A549 (cell line): ENCODE results near the gene NHLRC2. TPM values are rescaled to one million over a fixed set of nuclear protein-coding genes. Genes with fewer than 3 reads are reported as not detected.

Experiments
- ATAC-seq, 2 experiments: fragments of 200-7000 bp in 1 of 2; fragments of >200 bp in 1 of 2; cut with Nextera tagmentation in 1 of 2; cut with Tn5 transposase in 1 of 2; 3 replicates each; pipeline versions ENCODE4 v1.8.0 to v1.9.1; 2018 to 2020; ENCODE audit warnings: mild to moderate bottlenecking in 1 of 2, moderate library complexity in 1 of 2
- CTCF ChIA-PET: fragments of 300-600 bp; sonication (Branson Sonifier 250); formaldehyde crosslinking; extraction: SDS; loops from one replicate; lab custom pipeline; 2021; ENCODE audit warnings: antibody characterized with exemption, inconsistent platforms; lab: Yijun Ruan, JAX
- POLR2A ChIA-PET: fragments of 350-600 bp; formaldehyde crosslinking; extraction: SDS; loops from one replicate; lab custom pipeline; 2021; ENCODE audit warnings: antibody characterized with exemption, inconsistent platforms; lab: Yijun Ruan, JAX
- DNase-seq, 2 experiments: peaks; one replicate each; pipeline versions ENCODE4 v3.0.0 to v3.0.0-alpha.2; 2011 to 2016; ENCODE audit warnings: low read depth in 1 of 2, low spot score in 1 of 2
- FAIRE-seq: peaks from 2 replicates; lab custom pipeline; 2011; peaks lifted over from hg19 to GRCh38; lab: Jason Lieb, UNC
- H3K27ac ChIP-seq, 2 experiments: fragments of >200 bp; sonication (Bioruptor Twin); formaldehyde crosslinking; 3 replicates each; pipeline ENCODE4 v1.5.1; 2016 to 2017
- H3K4me1 ChIP-seq: fragments of >200 bp; sonication (Bioruptor Twin); formaldehyde crosslinking; 3 replicates; pipeline ENCODE4 v1.6.1; 2016
- H3K4me2 ChIP-seq: fragments of >200 bp; sonication (Bioruptor Twin); formaldehyde crosslinking; 3 replicates; pipeline ENCODE4 v1.6.1; 2016
- H3K4me3 ChIP-seq: fragments of >200 bp; sonication (Bioruptor Twin); formaldehyde crosslinking; 3 replicates; pipeline ENCODE4 v1.5.1; 2016
- H3K9me3 ChIP-seq: fragments of >200 bp; sonication (Bioruptor Twin); formaldehyde crosslinking; 3 replicates; pipeline ENCODE4 v1.6.1; 2016
- CBX8 ChIP-seq: fragments of 200-600 bp; sonication (generic); IDR thresholded peaks from 2 replicates; pipeline ENCODE4 v1.6.1; 2016
- EHF ChIP-seq: fragments of 250-450 bp; sonication (Bioruptor Pico); IDR thresholded peaks from 2 replicates; pipeline ENCODE4 v1.5.0; 2020; ENCODE audit warnings: mild to moderate bottlenecking
- ELK1 ChIP-seq: fragments of 150-350 bp; IDR thresholded peaks from 2 replicates; pipeline ENCODE4 v1.6.1; 2014; ENCODE audit warnings: low read depth, mild to moderate bottlenecking, low read length
- EP300 ChIP-seq, 2 experiments: fragments of >200 bp; sonication (Bioruptor Twin); formaldehyde crosslinking; IDR thresholded peaks; 2 replicates in 1 of 2; 3 replicates in 1 of 2; pipeline ENCODE4 v1.6.1; 2016 to 2017
- ESRRA ChIP-seq: fragments of 150-350 bp; IDR thresholded peaks from 2 replicates; pipeline ENCODE4 v1.6.1; 2014; ENCODE audit warnings: mild to moderate bottlenecking, low read length, borderline replicate concordance
- HES2 ChIP-seq: fragments of >200 bp; sonication (Bioruptor Twin); formaldehyde crosslinking; IDR thresholded peaks from 2 replicates; pipeline ENCODE4 v1.6.1; 2016
- HMGXB4 ChIP-seq: fragments of 250-450 bp; sonication (Bioruptor Pico); IDR thresholded peaks from 2 replicates; pipeline ENCODE4 v1.5.0; 2021; ENCODE audit warnings: mild to moderate bottlenecking, moderate library complexity, borderline replicate concordance
- JUN ChIP-seq, 2 experiments: fragments of >200 bp; sonication (Bioruptor Twin); formaldehyde crosslinking; IDR thresholded peaks; 2 replicates in 1 of 2; 3 replicates in 1 of 2; pipeline ENCODE4 v1.6.1; 2016 to 2017
- MAFK ChIP-seq: fragments of 450-650 bp; IDR thresholded peaks from 2 replicates; pipeline ENCODE4 v1.6.1; 2014; ENCODE audit not compliant: partially characterized antibody
- MYC ChIP-seq: IDR thresholded peaks from 2 replicates; pipeline ENCODE4 v1.6.1; 2012; ENCODE audit warnings: mild to moderate bottlenecking, inconsistent platforms, low read length, improper control_type of control experiment, borderline replicate concordance
- NFE2L2 ChIP-seq: fragments of 150-350 bp; conservative IDR thresholded peaks from 2 replicates; pipeline ENCODE4 v1.6.1; 2014; ENCODE audit warnings: low read length
- NPAS2 ChIP-seq: fragments of 250-450 bp; sonication (Bioruptor Pico); IDR thresholded peaks from 2 replicates; pipeline ENCODE4 v1.8.0; 2022; ENCODE audit warnings: mild to moderate bottlenecking, moderate library complexity, borderline replicate concordance
- NR3C1 ChIP-seq: fragments of >200 bp; sonication (Bioruptor Twin); formaldehyde crosslinking; IDR thresholded peaks from 3 replicates; pipeline ENCODE4 v1.6.1; 2017
- POLR2AphosphoS2 ChIP-seq: conservative IDR thresholded peaks from 2 replicates; pipeline ENCODE4 v1.6.1; 2012; ENCODE audit warnings: low read length, improper control_type of control experiment, inconsistent platforms
- RARB ChIP-seq: fragments of 250-450 bp; sonication (Bioruptor Pico); IDR thresholded peaks from 2 replicates; pipeline ENCODE4 v1.8.0; 2021; ENCODE audit warnings: mild to moderate bottlenecking, moderate library complexity
- REST ChIP-seq: fragments of 200-600 bp; sonication (generic); IDR thresholded peaks from 2 replicates; pipeline ENCODE4 v1.6.1; 2016; ENCODE audit warnings: antibody characterized with exemption, mild to moderate bottlenecking, moderate library complexity
- RFX5 ChIP-seq: fragments of 450-650 bp; IDR thresholded peaks from 2 replicates; pipeline ENCODE4 v1.7.1; 2014; ENCODE audit warnings: antibody characterized with exemption, mild to moderate bottlenecking, moderate library complexity
- WGBS: methylation state at CpG from one replicate; pipeline ENCODE4 v1.1.6; 2017; ENCODE audit errors: missing lambda C conversion rate; 5-methylcytosine and 5-hydroxymethylcytosine counted together
- polyA plus RNA-seq, 4 experiments: library from polyadenylated mRNA; depleted of rRNA in 3 of 4; stranded (reverse); fragments of >200 nt; fragmentation: RNase III in 1 of 4; extraction: RNeasy Plus Mini Kit Qiagen cat#74134 plus additional on column Dnase treatment in 1 of 4; gene quantifications; 2 replicates in 3 of 4; 3 replicates in 1 of 4; pipeline ENCODE4 v1.2.3, GENCODE V29; 2011 to 2017

The NHLRC2 gene
- polyA plus RNA-seq, 2 of the 4 experiments (the other 2 are of a cell fraction) = 4.9 to 17.3 TPM

- no peak for TF ChIP-seq REST
- no peak for TF ChIP-seq CBX8
- TF ChIP-seq HES2 = no peak
- TF ChIP-seq RFX5 = no peak
- no peak for TF ChIP-seq POLR2AphosphoS2
- no peak for TF ChIP-seq MAFK
- TF ChIP-seq NFE2L2 = no peak
- TF ChIP-seq EP300 (IDR thresholded peaks at IDR 0.05) = no peak
- TF ChIP-seq EHF (CRISPR knock-in tag) = no peak
These were observed 106.2 kb downstream of the NHLRC2 start (continued) for GRCh38 chr10:113960617-113961181.

GRCh38 chr10:113961182-113962031 is 106.9 kb downstream of the NHLRC2 start:
- FAIRE-seq = no peak

GRCh38 chr10:113965077-113965476 is 110.6 kb downstream of the NHLRC2 start:
- FAIRE-seq (no peak), ATAC-seq (no peak)
- H3K4me3 ChIP-seq = no peak overlapping the region
- H3K4me1 ChIP-seq = peaks cover 8% of the 10 kb centered on the region; the same call in 2 of the 3 replicates
- 47% methylated on average over 2 of the region's 2 CpGs for WGBS
- no peaks in the 10 kb centered on the region for H3K9me3 ChIP-seq
- TF ChIP-seq NR3C1 (no peak), ELK1 (no peak), RFX5 (no peak), ESRRA (no peak), JUN (IDR thresholded peaks at IDR 0.05) (no peak), MYC (no peak)
- TF ChIP-seq, all 56 proteins: peak for 0
- Histone ChIP-seq H3K4me2 (no peak overlapping the region), H3K27ac (no peak overlapping the region)
- no peak for DNase-seq
- CTCF ChIA-PET = interaction anchor here (1.0 kb wide), 1 partner anchor 16 kb away, joined by 3 read pairs; no protein-coding TSS in a partner anchor
- POLR2A ChIA-PET = no interaction called here

More at GRCh38 chr10:113961182-113962031, 106.9 kb downstream of the NHLRC2 start:
- CTCF ChIA-PET = interaction anchor here (0.6 to 1.6 kb wide), 2 partner anchors 137 to 163 kb away, joined by 3 to 4 read pairs; no protein-coding TSS in a partner anchor
- ATAC-seq = no peak
- TF ChIP-seq NPAS2 (CRISPR knock-in tag) (no peak), RARB (CRISPR knock-in tag) (no peak), HMGXB4 (CRISPR knock-in tag) (no peak)
- TF ChIP-seq, all 56 proteins: peak for 0
- Histone ChIP-seq H3K27ac (no peak overlapping the region; a peak in 1 of 6 replicates), H3K4me2 (no peak overlapping the region), H3K4me3 (no peak overlapping the region), H3K9me3 (no peaks in the 10 kb centered on the region), H3K4me1 (peaks cover 44% of the 10 kb centered on the region)
- WGBS = 90% methylated on average over 14 of the region's 14 CpGs
- DNase-seq = no peak
- POLR2A ChIA-PET = no interaction called here
